ENCODE data around the gene PRDM1. TPM values are rescaled to one million over a fixed set of nuclear protein-coding genes. Genes with fewer than 3 reads are reported as not detected.

PRDM1 gene
- total RNA-seq, 1 donor from 2014 or later, result 15.9 TPM

DNA sequence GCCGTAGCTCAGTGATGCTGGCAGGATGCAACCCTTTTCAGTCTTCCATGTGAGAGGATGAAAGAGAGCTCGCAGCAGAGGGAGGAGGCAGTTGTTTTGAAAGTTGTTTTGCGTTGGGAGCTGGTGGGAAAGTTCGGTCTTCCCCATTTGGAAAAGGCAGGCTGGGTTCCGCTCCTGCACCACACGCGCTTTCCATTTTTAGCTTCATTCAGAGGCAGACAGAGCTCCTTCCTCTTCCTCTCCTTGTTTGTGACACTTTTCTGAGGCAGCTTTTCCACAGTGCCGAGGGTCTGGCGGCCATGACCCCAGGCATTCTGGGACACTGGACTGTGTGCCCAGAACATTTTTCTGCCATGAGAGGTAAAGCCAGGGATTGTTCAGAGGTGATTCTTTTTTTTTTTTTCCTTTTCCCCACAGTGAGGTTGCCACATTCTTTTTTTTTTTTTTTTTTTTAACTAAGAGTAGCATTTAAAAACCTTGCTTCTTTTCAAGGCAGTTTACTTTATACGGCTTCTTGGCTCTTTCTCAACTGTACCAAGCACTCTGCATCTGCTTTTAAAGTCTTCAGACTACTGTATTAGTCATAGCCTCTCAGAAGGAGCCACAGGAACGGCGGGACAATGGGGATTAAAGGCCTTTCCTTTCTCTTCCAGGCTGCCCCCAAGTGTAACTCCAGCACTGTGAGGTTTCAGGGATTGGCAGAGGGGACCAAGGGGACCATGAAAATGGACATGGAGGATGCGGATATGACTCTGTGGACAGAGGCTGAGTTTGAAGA, 1.6 kb downstream of the PRDM1 start:
- ATAC-seq (peak; percentile 21), DNase-seq (ENCODE audit: low spot score) (no peak)
- intact Hi-C loops (cut with DNase I), result no loop called here

DNA sequence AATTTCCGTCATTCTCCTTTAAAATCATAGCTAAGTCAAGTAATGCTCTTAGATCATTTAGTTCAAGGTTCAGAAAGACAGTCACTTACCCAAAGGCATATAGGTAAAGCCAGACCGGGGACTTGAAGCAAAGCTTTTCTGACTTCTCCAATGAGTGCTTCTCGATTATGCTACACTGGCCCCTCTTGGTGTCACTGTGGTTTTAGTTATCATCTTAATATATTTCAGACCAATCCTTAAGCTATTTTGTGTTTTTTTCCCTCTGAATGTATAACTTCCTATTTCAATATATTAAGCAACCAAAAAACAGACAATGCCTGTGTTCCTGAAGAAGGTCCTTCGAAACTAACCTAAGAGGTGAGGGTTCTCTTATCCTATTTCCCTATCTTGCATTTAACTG, 3.9 kb downstream of the PRDM1 start:
- ATAC-seq (no peak), DNase-seq (ENCODE audit: low spot score) (no peak)
- intact Hi-C loops (cut with DNase I), result no loop called here

DNA sequence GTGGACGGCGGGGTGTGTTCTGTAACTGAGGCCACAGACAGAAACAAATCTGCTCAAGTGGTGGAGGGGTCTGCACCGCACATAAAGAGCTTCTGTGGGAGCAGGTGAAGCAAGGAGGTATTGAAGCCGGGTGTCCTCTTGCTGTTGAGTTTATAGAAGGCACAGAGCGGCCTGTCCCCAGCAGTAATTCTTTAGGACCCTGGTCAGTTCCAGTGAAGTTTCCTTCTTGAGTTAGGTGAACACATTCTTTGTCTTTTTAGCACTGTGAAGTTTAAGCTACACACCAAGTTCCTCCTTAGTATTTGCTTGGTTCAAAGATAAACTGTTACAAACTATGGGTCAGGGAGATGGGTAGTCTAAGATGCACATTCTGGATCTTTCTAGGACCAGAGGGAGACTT, 6.1 kb downstream of the PRDM1 start:
- ATAC-seq (no peak), DNase-seq (ENCODE audit: low spot score) (no peak)
- intact Hi-C loops (cut with DNase I), result no loop called here

DNA sequence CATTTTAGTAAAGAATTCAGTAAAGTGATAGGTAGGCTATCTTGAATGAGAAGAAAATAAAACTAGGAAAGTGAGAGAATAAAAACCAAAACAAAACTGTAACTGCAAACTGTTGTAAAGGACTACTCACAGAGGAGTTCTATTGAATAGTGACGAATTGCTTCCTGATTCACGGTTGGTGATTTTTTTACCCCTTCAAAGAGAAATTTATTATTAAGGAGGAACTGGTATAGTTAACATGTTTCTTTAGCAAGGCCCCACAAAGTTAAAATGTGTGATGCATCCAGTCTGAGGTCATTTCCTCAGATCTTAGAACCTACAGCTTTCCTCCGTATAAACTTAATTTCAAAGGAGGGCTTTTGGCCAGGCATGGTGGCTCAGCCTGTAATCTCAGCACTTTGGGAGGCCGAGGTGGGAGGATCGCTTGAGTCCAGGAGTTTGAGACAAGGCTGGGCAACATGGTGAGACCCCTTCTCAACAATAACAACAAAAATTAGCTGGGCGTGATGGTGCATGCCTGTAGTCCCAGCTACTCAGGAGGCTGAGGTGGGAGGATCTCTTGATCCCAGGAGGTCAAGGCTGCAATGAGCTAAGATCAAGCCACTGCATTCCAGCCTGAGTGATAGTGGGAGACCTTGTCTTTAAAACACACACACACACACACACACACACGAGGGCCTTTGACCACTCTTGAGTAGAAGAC, 8.3 kb downstream of the PRDM1 start:
- ATAC-seq, result no peak
- intact Hi-C loops (cut with DNase I), result no loop called here
- DNase-seq (ENCODE audit: low spot score), result no peak

DNA sequence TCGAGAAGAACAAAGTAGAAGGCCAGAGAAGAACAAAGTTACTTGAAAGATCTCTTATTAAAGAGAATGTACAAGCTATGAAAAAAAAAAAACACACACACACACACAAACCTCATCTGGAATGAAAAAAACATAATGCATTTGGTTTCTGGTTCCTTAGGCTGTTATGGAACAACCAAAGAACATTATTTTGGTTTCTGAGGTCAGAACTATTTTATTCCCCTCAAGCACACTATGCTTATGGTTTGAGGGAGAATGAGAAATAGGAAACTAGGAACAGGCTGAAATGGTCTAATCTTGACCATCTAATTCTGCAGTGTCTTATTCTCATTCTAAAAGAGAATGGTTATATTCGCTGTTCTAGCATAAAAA, 8.8 kb downstream of the PRDM1 start:
- intact Hi-C loops (cut with DNase I), result no loop called here
- no peak for ATAC-seq
- DNase-seq (ENCODE audit: low spot score), result no peak

DNA sequence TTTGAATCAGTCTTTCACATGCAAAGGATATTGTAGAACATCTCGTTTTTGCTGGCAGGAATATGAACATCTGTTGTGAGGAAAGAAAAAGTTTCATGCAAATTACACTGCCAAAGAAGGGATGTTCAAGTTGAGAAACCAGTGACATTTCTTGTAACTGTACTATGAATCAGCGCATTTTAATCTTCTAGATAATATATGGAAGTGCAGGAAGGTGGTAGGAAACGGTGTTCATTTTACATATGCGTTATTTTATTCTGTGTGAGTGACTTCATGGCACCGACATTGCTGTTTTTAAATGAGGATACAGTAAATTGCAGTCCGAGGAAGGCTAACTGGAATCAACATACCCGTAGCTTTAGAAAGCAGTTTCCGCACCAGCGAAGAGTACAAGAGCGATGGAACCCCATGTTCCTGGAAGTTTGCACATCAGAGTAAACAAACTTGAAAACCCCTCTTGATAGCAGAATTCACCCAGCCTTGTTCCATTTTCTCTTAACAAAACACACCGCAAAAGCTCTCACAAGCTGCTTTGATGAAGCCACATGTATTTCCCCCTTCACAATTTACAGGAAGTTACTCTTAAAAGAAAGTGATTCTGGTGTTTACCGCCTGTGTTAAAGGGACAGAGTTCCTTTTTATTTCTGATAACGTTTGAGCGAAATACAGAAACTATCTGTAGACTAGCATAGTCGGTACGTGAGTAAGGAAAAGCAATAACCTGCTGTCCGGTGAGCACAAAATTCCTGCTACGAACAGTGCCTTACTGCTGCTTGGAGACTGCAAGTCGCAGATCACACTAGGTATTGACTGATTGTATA, 11.5 kb downstream of the PRDM1 start:
- intact Hi-C loops (cut with DNase I), result no loop called here

DNA sequence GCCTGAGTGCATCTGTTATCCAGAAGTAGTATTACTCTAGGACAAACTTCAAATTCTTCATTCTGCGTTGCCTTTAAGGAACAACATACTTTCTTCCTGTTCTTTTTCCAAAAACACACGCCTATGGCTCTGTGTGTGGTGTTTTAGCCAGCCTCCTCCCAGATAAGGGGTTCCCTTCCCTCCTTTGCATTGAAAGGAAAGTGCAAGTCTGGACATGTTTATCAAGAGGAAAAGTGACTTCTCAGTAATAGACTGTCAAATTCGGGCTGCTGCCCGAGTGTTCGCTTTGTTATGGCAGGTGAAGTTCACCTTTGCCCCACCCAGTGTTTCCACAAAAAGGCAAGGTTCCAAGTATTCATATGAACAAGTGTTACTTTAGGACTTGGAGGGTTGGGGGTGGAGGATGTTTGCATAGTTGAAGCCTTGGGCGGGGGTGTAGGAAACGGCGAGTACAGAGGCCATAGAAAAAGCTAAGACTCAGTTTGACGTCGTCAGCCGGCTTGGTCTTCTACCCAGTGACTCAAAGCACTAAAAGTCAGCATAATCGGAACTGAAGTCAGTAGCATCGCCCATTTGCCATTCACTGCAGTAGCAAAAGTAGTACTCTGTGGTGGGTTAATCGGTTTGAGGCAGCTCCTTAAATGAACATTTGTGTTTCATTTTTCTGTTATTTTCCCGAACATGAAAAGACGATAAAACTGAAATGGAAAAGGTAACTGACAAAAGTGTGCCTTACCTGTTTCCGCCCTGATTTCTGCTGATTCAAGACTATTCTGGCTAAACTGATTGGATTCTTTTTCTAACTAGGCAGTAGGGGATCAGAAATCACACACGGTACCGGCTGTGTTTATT, 12.5 kb downstream of the PRDM1 start:
- ATAC-seq (peak; percentile 66), DNase-seq (ENCODE audit: low spot score) (no peak)
- intact Hi-C loops (cut with DNase I), result no loop called here

More for the DNA sequence above, 11.5 kb downstream of the PRDM1 start:
- DNase-seq (ENCODE audit: low spot score) (no peak), ATAC-seq (peak; percentile 63)

DNA sequence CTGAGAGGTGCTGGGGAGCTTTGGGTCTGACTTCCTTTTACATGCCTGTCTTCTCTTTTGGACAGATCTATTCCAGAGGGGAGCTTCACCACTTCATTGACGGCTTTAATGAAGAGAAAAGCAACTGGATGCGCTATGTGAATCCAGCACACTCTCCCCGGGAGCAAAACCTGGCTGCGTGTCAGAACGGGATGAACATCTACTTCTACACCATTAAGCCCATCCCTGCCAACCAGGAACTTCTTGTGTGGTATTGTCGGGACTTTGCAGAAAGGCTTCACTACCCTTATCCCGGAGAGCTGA, 13.1 kb downstream of the PRDM1 start:
- ATAC-seq (peak; percentile 27), DNase-seq (ENCODE audit: low spot score) (no peak)
- intact Hi-C loops (cut with DNase I), result no loop called here

DNA sequence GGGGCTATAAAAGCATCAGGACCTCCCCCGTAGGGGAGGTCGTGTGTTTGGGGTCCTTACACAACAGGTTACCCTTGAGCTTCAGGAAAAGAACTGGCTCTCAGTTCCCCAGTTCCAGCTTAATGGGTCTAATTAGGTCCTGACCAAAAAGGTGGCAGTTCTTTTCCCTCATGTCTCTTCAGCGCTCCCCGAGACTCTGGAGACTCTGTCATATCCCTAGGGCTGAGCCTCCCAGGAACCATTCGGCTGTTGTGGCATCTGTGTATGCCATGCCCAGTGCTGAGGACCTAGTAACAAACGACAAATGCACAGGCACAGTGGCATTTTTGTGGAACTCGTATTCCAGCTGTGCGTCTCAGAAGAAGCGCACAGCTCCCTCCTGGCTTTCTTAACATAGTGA, 14.6 kb downstream of the PRDM1 start:
- ATAC-seq (no peak), DNase-seq (ENCODE audit: low spot score) (no peak)
- intact Hi-C loops (cut with DNase I), result no loop called here

DNA sequence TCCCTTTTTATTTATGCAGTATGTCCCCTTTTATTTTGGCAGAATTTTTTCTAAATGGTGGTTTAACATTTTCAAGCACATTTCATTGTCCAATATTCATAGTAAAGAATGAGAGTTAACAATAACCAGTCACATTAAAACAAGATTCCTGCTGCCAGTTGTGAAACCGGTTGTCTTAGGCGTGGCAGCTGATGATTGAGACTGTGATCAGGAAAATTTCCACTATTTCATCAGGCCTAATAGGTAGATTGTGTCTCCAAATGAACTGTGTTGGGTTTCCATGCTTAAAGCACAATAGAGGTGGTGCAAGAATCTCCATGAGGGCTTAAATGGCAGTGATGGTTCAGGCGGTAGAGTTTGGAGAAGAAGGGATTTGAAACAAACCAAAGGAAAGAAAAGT, 15.3 kb downstream of the PRDM1 start:
- no peak for DNase-seq (ENCODE audit: low spot score)
- no peak for ATAC-seq
- intact Hi-C loops (cut with DNase I), result no loop called here

DNA sequence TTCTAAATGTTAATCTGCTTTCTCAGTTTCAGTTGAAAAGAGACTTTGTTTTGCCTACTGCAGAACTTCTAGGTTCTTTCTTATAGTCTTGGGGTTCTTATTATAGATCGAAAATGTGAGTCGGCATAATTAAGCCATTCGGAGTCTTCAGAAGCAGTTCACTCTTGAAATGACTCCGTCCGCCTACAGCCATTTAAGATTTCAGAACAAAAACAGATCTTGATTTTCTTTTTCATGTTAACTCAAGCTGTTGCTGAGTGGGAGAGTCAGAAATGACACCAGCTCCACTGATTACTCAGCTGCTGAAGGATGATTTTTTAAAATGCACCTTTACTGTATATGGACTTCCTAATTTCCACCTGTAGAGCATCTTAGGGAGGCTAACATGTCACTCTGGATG, 15.9 kb downstream of the PRDM1 start:
- ATAC-seq (no peak), DNase-seq (ENCODE audit: low spot score) (no peak)
- intact Hi-C loops (cut with DNase I), result no loop called here

DNA sequence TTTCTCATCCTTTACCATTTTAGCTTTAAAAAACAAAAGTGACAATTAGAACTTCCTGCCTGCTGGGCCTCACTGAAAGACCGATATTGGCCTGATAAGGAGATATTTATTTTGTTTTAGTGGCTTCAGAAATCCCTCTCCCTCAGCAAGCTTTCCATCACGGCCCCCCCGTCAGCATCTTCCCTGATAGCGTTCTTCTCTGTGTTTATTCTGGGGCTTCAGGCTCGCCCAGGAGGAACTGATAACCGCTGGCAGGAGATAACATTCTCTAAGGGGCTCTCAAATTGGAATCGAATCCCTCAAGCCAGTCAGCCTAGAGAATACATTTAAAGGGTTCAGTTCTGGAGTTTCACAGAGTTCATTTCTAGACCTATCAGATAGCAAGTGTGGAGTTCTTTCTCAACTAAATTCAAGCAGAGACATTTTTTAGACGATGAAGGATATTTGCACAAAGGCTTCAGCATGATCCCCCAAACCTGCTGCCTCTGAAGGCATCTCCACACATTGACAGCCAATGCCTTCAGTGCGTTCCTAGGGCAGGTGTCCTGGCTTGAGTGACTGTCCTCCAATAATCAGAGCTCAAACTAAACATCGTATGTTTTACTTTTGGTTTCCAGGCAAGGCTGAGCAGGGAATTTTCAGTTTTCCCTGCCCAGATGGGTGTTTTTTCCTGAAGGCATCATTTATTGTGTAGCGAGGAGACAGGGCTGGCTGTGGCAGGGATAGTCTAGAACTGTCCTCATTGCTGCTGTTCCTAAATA, 17.0 kb downstream of the PRDM1 start:
- intact Hi-C loops (cut with DNase I), result no loop called here
- no peak for DNase-seq (ENCODE audit: low spot score)
- ATAC-seq, result no peak

DNA sequence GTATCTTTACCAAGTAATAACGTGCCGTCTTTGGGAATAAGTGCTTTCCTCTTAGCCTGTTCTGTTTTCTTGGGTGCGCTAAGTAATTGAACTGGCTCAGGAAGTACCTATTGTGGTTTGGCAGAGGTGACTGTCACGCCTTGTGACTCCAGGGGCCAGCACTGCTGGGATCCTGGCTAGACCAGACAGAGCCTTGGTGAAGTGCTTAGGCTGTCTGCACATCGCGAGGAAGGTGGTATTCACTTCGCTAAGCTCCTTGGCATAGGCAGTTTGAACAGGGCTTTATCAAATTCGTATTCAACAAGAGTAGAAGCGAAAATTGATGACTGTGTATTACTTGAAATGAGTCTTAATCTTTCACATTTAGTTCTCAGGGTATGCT, 17.6 kb downstream of the PRDM1 start:
- DNase-seq (ENCODE audit: low spot score) (no peak), ATAC-seq (no peak)
- intact Hi-C loops (cut with DNase I), result no loop called here

DNA sequence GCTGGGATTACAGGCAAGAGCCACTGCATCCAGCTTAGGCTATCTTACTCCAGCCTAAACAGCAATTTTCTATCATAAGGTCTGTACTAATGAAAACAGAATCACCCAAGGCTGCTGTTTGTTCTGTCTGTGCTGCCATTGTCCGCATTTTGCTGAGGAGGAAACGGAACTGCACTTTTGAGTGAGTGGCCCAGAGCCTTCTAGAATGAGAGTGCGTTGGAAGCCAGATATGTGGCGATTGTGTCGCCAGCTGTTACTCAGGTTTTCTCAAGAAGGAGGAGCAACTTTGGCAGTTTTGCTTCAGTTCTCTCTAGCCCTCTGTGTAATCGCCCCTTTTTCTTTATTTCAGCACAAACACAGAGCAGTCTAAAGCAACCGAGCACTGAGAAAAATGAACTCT, 18.3 kb downstream of the PRDM1 start:
- intact Hi-C loops (cut with DNase I), result no loop called here
- DNase-seq (ENCODE audit: low spot score) (no peak), ATAC-seq (no peak)

DNA sequence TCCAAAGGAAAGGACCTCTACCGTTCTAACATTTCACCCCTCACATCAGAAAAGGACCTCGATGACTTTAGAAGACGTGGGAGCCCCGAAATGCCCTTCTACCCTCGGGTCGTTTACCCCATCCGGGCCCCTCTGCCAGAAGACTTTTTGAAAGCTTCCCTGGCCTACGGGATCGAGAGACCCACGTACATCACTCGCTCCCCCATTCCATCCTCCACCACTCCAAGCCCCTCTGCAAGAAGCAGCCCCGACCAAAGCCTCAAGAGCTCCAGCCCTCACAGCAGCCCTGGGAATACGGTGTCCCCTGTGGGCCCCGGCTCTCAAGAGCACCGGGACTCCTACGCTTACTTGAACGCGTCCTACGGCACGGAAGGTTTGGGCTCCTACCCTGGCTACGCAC, 18.8 kb downstream of the PRDM1 start:
- DNase-seq (ENCODE audit: low spot score) (no peak), ATAC-seq (peak; percentile 18)
- intact Hi-C loops (cut with DNase I), result no loop called here

DNA sequence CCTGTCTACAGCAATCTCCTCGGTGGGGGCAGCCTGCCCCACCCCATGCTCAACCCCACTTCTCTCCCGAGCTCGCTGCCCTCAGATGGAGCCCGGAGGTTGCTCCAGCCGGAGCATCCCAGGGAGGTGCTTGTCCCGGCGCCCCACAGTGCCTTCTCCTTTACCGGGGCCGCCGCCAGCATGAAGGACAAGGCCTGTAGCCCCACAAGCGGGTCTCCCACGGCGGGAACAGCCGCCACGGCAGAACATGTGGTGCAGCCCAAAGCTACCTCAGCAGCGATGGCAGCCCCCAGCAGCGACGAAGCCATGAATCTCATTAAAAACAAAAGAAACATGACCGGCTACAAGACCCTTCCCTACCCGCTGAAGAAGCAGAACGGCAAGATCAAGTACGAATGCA, 19.4 kb downstream of the PRDM1 start:
- DNase-seq (ENCODE audit: low spot score) (no peak), ATAC-seq (no peak)
- intact Hi-C loops (cut with DNase I), result no loop called here

DNA sequence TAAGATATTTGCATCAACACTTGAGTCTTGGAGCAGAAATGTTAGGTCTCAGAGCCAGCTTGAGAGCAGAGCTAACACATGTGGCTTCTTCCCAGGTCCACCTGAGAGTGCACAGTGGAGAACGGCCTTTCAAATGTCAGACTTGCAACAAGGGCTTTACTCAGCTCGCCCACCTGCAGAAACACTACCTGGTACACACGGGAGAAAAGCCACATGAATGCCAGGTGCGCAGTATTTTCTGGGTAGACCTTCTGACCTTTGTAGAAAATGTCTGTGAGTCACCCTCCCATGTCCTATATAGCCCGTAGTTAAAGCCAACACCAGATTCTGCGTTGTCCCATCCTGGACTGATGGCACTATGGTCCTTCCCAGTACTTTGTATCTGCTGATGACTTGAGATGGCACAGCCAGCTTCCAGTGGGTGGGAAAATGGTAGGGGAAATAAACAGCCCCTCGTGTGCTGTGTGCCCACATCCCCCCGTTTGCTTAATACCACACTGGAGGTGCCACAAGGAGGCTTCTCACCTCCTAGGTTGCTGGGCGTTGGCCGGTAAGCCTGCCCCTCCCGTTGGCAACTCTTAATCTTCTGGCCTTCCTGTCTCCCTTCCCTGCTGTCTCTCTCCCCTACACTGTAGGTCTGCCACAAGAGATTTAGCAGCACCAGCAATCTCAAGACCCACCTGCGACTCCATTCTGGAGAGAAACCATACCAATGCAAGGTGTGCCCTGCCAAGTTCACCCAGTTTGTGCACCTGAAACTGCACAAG, 20.3 kb downstream of the PRDM1 start:
- DNase-seq (ENCODE audit: low spot score), result no peak
- ATAC-seq, result no peak
- intact Hi-C loops (cut with DNase I), result no loop called here

DNA sequence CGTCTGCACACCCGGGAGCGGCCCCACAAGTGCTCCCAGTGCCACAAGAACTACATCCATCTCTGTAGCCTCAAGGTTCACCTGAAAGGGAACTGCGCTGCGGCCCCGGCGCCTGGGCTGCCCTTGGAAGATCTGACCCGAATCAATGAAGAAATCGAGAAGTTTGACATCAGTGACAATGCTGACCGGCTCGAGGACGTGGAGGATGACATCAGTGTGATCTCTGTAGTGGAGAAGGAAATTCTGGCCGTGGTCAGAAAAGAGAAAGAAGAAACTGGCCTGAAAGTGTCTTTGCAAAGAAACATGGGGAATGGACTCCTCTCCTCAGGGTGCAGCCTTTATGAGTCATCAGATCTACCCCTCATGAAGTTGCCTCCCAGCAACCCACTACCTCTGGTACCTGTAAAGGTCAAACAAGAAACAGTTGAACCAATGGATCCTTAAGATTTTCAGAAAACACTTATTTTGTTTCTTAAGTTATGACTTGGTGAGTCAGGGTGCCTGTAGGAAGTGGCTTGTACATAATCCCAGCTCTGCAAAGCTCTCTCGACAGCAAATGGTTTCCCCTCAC, 21.0 kb downstream of the PRDM1 start:
- intact Hi-C loops (cut with DNase I), result no loop called here
- no peak for DNase-seq (ENCODE audit: low spot score)
- no peak for ATAC-seq
